Muscle layer of colon (tissue), 2 donors: Measurements from ENCODE around the gene AKT3.

ENCODE experiments used
- H3K27ac ChIP-seq: one replicate; pipeline ENCODE4 v1.7.0; 2013; ENCODE audit warnings: low read depth, mild to moderate bottlenecking, low read length, moderate library complexity
- H3K27me3 ChIP-seq, 2 donors: one replicate each; pipeline ENCODE4 v1.7.0; 2013; ENCODE audit warnings: low read length in 2 of 2, mild to moderate bottlenecking in 2 of 2; ENCODE audit not compliant: insufficient read depth in 2 of 2, control insufficient read depth in 1 of 2
- H3K36me3 ChIP-seq: one replicate; pipeline ENCODE4 v1.7.0; 2013; ENCODE audit warnings: mild to moderate bottlenecking, low read length; ENCODE audit not compliant: insufficient read depth
- H3K4me1 ChIP-seq: one replicate; pipeline ENCODE4 v1.7.0; 2013; ENCODE audit warnings: mild to moderate bottlenecking, low read length; ENCODE audit not compliant: insufficient read depth
- H3K4me3 ChIP-seq, 2 donors: one replicate each; pipeline ENCODE4 v1.7.0; 2013; ENCODE audit warnings: low read length in 2 of 2, low read depth in 1 of 2, mild to moderate bottlenecking in 1 of 2, moderate library complexity in 1 of 2
- H3K9ac ChIP-seq: one replicate; pipeline ENCODE4 v1.7.0; 2013; ENCODE audit warnings: low read length
- H3K9me3 ChIP-seq: one replicate; pipeline ENCODE4 v1.7.0; 2013; ENCODE audit warnings: mild to moderate bottlenecking, low read length
- donor health status: abdominal sarcoma.
- donor health status: Adenocarcinoma of cecum.

The AKT3 gene

DNA sequence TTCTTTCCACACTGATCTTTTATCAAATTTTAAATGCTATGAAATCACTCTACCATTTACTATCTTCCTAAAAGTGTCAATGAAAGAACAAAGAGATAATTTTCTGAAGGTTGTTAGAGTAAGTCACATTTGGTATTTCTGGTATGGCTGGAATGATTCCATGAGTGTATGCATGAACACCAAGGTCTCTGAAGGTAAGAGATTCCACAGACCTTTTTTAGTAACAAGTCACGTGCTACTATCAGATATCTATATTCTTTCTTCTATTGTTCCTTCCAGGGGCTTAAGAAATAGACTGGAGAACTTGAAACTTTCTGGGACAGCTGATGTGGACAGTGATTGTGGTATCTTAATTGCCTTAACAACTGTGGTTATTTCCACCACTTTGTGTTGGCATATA lies 329.2 kb downstream of the AKT3 start:
- H3K4me3 ChIP-seq: no peak overlapping the region
- H3K27me3 ChIP-seq: no peaks in the 10 kb centered on the region
- H3K36me3 ChIP-seq: no peaks in the 10 kb centered on the region
- no peaks in the 10 kb centered on the region for H3K9me3 ChIP-seq
- peaks cover 10% of the 10 kb centered on the region for H3K4me1 ChIP-seq
- H3K27ac ChIP-seq: no peak overlapping the region
- H3K9ac ChIP-seq: no peak overlapping the region

DNA sequence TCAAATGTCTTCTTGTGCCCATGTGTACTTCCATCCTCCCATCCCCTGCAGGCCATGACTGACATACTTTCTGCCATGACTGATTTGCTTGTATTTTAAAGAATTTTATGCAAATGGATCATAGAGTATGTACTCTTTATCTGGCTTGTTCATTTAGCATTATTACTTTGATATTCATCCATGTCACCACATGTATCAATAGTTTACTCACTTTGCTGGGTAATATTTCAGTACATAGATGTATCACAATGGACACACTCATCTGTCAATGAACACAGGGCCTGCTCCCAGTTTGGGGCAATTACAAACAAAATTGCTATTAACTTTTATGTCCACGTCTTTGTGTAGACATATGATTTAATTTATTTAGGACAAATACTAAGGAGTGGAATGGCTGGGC lies 335.1 kb downstream of the AKT3 start:
- no peak overlapping the region for H3K27ac ChIP-seq
- H3K27me3 ChIP-seq: no peaks in the 10 kb centered on the region
- H3K36me3 ChIP-seq: peaks cover 19% of the 10 kb centered on the region
- H3K4me3 ChIP-seq: no peak overlapping the region
- H3K4me1 ChIP-seq: no peaks in the 10 kb centered on the region
- no peak overlapping the region for H3K9ac ChIP-seq
- no peaks in the 10 kb centered on the region for H3K9me3 ChIP-seq

DNA sequence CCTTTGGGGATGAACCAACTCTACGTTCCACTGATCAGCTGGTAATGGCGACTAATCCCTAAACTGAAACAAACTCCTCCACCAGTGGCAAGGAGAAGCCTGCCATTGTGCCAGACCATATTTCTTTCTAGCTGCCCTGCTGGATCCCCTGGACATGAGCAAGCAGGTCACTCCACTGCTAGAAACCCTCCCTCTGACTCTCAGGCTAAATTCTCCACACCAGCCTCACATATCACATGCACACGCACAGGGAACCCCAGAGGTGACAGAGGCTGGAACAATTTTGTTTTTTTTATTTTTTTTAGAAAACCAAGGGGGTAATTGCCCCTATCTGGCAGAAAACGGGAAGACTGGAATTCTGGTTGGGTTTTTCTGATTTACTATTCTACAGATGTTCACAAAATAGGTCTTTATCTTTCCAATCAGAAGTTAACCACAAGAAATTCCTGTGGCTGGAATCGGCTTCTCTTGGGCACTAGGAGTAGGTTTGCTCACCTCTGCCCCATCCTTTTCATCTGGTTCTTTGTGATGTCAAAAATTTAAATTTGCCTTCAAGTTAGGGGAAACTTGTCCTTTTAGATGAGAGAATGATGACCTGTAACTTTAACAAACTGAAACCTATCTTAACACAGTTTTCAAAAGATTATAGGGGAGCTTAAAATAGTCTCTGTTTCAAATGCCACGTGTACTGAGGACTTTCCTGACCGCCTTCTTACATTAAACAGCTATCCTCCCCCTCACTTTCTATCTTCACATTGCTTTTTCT lies 336.1 kb downstream of the AKT3 start:
- Histone ChIP-seq H3K4me1 (no peaks in the 10 kb centered on the region), H3K4me3 (no peak overlapping the region), H3K9ac (no peak overlapping the region), H3K36me3 (peaks cover 19% of the 10 kb centered on the region), H3K9me3 (no peaks in the 10 kb centered on the region), H3K27ac (no peak overlapping the region), H3K27me3 (no peaks in the 10 kb centered on the region)

DNA sequence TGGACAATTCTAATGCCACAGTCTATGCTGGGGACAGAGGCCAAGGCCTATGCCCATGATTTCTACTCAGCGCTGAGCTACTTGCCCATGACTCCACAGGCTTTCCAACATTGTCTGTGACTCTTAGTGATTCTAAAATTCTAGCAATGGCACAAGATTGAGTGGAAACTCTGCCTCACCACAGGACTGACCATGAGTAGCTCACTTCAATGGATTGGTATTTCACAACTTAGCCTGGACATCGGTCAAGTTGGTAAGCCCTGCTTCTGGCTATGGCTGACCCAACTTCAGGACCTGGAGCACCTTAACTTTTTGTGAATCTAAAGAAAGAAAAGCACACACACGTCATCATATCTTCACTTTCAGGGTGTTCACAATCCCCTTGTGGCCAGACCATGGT lies 339.1 kb downstream of the AKT3 start:
- no peaks in the 10 kb centered on the region for H3K9me3 ChIP-seq
- H3K4me3 ChIP-seq: no peak overlapping the region
- H3K4me1 ChIP-seq: no peaks in the 10 kb centered on the region
- no peaks in the 10 kb centered on the region for H3K27me3 ChIP-seq
- H3K36me3 ChIP-seq: peaks cover 19% of the 10 kb centered on the region
- H3K27ac ChIP-seq: no peak overlapping the region
- H3K9ac ChIP-seq: no peak overlapping the region

DNA sequence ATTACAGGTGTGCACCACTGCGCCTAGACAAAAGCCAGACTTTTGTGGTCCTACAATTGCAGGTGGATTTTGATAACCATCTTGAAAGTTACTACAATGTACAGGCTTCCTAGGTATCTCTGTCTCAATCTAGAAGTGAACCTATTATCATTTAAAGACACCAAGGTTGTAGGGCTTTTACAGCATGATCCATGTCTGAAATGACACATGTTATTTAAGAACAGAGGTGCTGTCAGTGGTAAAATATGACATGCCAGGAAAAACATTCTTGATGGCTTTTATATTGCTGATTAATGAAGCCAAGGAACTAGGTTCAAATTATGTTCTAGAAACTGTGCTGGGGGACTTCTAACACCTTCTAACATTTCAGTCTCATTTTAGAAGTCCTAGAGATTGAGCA lies 341.1 kb downstream of the AKT3 start:
- no peak overlapping the region for H3K27ac ChIP-seq
- no peaks in the 10 kb centered on the region for H3K9me3 ChIP-seq
- no peak overlapping the region for H3K9ac ChIP-seq
- H3K4me3 ChIP-seq: no peak overlapping the region
- H3K36me3 ChIP-seq: peaks cover 19% of the 10 kb centered on the region
- no peaks in the 10 kb centered on the region for H3K27me3 ChIP-seq
- H3K4me1 ChIP-seq: no peaks in the 10 kb centered on the region

DNA sequence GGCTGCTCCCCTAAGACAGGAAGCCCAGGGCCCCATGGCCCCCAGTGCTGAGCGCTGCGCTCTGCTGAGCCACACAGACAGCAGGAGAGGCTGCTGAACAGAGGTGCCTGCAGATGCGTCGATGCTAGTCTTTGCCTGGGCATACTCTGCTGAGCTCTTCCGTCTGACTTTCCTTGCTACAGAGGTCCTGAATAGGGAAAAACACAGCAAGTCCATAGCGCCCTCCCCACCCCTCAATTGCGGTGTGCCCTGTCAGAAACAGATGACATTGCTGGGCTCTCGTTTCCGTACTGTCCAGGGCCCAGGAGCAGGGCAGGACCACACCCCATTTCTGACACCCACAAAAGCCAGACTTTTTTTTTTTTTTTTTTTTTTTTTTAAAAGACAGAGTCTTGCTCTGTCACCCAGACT lies 341.7 kb downstream of the AKT3 start:
- Histone ChIP-seq H3K27me3 (no peaks in the 10 kb centered on the region), H3K4me1 (no peaks in the 10 kb centered on the region), H3K9ac (no peak overlapping the region), H3K9me3 (no peaks in the 10 kb centered on the region), H3K27ac (no peak overlapping the region), H3K4me3 (no peak overlapping the region), H3K36me3 (peaks cover 19% of the 10 kb centered on the region)

DNA sequence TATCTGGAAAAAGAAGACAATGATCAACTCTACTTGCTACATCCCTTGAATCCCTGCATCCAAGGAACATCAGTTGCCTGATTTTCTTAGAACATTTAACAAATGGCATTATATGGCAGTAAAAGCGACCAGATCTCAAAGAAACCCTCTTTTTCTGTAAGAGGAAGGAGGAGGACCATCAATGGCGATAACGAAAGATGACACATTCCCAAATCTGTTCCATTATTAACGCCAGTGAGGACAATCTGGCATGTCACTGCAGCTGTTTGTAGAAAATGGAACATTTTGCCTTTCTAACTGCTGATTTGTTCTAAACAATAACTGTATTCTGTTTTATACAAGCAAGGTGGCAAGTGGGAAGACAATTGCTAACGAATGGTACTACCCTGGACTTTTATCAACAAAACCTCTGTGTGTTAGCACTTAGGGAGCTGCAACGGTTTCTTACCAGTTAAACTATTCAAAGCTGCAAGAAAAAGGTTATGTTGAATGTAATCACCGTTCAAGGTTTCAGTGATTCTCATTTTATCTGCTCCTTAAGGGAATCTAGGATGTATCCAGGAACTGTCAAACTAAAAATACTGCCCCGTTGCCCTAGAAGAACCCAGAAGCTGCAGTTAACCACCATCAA lies 342.3 kb downstream of the AKT3 start:
- H3K36me3 ChIP-seq: peaks cover 19% of the 10 kb centered on the region
- H3K27me3 ChIP-seq: no peaks in the 10 kb centered on the region
- no peak overlapping the region for H3K9ac ChIP-seq
- H3K9me3 ChIP-seq: no peaks in the 10 kb centered on the region
- no peak overlapping the region for H3K27ac ChIP-seq
- no peaks in the 10 kb centered on the region for H3K4me1 ChIP-seq
- H3K4me3 ChIP-seq: no peak overlapping the region

DNA sequence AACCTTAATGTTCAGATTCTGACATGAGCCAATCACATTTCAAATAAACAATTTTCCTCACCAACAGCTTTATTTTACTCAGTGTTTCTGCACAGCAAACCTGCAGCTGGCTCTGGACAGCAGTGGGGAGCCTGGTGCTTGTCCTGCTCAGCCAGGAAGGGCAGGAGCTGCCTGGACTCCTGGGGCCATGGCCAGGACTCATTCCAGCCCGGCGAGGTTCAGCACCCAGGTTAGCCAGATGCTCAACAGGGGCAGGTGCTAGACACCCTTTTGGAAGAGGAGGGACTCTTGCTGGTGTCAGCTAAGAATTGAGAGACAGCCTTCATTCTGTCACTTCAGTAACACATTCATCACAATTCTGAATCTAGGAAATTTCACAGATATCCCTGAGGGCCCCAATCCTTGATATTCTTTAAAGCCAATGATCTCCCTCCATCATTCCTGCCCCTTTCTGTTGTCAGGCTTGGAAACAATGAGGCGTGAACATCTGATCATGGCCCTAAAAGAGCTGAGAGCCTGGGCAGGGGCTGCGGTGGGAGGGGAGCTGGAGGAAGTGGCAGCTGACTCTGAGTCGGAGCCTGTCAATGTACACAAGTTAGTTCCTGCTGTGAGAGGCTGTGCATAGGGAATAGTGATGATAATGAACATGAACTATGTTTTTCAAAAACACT lies 342.9 kb downstream of the AKT3 start:
- Histone ChIP-seq H3K36me3 (peaks cover 19% of the 10 kb centered on the region), H3K9ac (no peak overlapping the region), H3K4me1 (no peaks in the 10 kb centered on the region), H3K9me3 (no peaks in the 10 kb centered on the region), H3K27ac (no peak overlapping the region), H3K4me3 (no peak overlapping the region), H3K27me3 (no peaks in the 10 kb centered on the region)

DNA sequence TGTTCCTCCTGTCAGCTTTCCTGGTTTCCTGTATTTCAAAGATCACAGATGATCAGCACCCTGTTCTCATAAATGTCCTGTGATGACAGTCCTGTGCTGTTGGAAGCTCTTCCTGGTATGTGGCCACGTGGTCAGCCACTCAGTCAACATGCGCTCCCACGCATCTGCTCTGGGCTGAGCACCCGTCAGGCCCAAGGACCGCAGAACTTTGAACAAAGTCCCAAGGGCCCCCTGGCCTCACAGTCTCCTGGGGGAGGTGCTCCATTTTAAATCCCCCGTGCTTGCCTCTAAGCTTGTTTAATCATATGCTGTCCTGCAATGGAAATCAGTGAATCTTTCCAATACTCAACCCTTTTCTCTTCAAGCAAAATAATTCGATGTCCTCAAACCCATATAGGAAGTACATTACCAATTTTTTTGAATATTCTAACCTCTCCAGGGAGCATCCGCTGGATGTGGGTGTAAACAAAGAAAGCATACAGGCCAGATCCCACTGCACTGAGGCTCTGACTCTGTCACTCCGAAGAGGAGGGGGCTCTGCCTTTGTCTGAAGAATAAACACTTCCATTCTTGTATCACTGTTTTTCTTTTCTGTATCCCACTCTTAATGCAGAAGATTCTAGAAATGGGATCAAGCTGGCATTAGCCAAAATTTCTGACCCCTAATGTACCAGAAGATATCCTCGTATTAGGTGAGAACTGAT lies 343.9 kb downstream of the AKT3 start:
- Histone ChIP-seq H3K4me1 (no peaks in the 10 kb centered on the region), H3K36me3 (peaks cover 12% of the 10 kb centered on the region), H3K9me3 (no peaks in the 10 kb centered on the region), H3K9ac (no peak overlapping the region), H3K27me3 (no peaks in the 10 kb centered on the region), H3K4me3 (no peak overlapping the region), H3K27ac (no peak overlapping the region)

DNA sequence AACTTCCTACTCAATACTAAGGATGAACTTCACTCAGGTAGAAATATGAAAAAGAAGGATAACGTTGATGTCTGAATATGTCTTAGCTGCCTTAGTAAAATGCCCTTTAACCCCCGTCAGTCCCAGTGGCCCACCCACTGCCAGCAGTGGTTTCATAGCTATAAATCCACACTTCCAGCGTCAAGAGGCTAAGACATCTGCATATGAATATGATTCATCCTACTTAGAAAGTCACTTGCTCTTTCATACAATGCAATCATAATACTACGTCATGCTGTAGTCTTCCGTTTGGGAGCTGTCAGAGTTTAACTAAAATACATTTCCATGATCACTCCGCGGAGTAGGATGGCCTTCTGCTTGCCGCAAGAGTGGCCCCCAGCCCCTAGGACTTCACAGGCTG lies 346.9 kb downstream of the AKT3 start:
- Histone ChIP-seq H3K9ac (no peak overlapping the region), H3K4me3 (no peak overlapping the region), H3K27ac (no peak overlapping the region), H3K9me3 (no peaks in the 10 kb centered on the region), H3K27me3 (no peaks in the 10 kb centered on the region), H3K36me3 (no peaks in the 10 kb centered on the region), H3K4me1 (no peaks in the 10 kb centered on the region)

DNA sequence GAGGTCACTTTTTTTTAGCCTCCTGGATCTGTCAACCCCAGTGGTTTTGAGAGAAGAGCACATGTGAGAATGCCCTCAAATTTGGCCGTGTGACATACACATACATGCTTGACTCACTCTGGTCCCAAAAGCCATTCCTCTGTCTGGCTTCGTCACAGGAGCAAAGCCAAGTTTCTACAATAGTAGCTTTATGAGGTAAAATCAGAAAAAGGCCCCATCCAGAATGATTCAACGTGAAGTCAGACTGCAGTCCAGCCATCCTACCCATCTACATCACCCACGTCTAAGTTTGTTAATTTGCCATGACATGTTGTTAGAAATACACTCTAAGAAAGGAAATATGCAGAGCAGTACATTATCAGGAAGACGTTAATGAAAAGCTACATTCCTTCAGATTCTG lies 349.0 kb downstream of the AKT3 start:
- H3K4me3 ChIP-seq: no peak overlapping the region
- no peak overlapping the region for H3K27ac ChIP-seq
- H3K27me3 ChIP-seq: no peaks in the 10 kb centered on the region
- no peaks in the 10 kb centered on the region for H3K9me3 ChIP-seq
- H3K9ac ChIP-seq: no peak overlapping the region
- H3K36me3 ChIP-seq: no peaks in the 10 kb centered on the region
- H3K4me1 ChIP-seq: peaks cover 5% of the 10 kb centered on the region
